HepG2 (cell line): ENCODE results near the gene BTG1. TPM values are rescaled to one million over a fixed set of nuclear protein-coding genes. Genes with fewer than 3 reads are reported as not detected.

Experiments used
- ATAC-seq: fragments of 200-7000 bp; cut with Tn5 transposase; 3 replicates; pipeline ENCODE4 v1.9.1; 2020; ENCODE audit warnings: mild to moderate bottlenecking, moderate library complexity
- BruUV-seq: library from RNA; stranded (reverse); fragments of 400-500 nt; replicated peaks from 2 replicates; lab custom pipeline; 2021; lab: Mats Ljungman, UMichigan
- CTCF ChIA-PET: fragments of 300-600 bp; formaldehyde crosslinking; extraction: SDS; loops from one replicate; lab custom pipeline; 2021; ENCODE audit warnings: low total read pairs, inconsistent platforms, low intra/inter-chr PET ratio; lab: Yijun Ruan, JAX
- POLR2A ChIA-PET: fragments of 350-600 bp; sonication (Branson Sonifier 250); formaldehyde crosslinking; loops from one replicate; lab custom pipeline; 2020; ENCODE audit warnings: antibody characterized with exemption, inconsistent platforms; lab: Yijun Ruan, JAX
- DNase-seq: peaks from one replicate; pipeline ENCODE4 v3.0.0-alpha.2; 2015; ENCODE audit warnings: low spot score
- FAIRE-seq: peaks from 3 replicates; lab custom pipeline; 2011; peaks lifted over from hg19 to GRCh38; lab: Jason Lieb, UNC
- H2AFZ ChIP-seq: one replicate; pipeline ENCODE4 v1.6.1; 2011; ENCODE audit warnings: low read length, inconsistent platforms
- H3K27ac ChIP-seq: fragments of 300-600 bp; 3 replicates; pipeline ENCODE4 v1.8.0; 2011; ENCODE audit warnings: mixed run types, mild to moderate bottlenecking, mixed read lengths, low read length, inconsistent platforms; ENCODE audit not compliant: insufficient read depth; ENCODE audit errors: extremely low read length
- H3K27me3 ChIP-seq, 2 experiments: fragments of 200-600 bp in 1 of 2; 2 replicates in 1 of 2; 3 replicates in 1 of 2; pipeline versions ENCODE4 v1.6.0 to v1.8.0; 2011; ENCODE audit warnings: low read length in 2 of 2, mild to moderate bottlenecking in 2 of 2, moderate library complexity in 2 of 2, inconsistent platforms in 1 of 2; ENCODE audit not compliant: insufficient read depth in 2 of 2, control insufficient read depth in 1 of 2
- H3K36me3 ChIP-seq, 2 experiments: fragments of 200-600 bp in 1 of 2; replicated peaks in 1 of 2; 2 replicates in 1 of 2; 3 replicates in 1 of 2; pipeline versions ENCODE4 v1.5.1 to v1.8.0; 2011; ENCODE audit warnings: low read length in 2 of 2, inconsistent platforms in 1 of 2; ENCODE audit not compliant: insufficient read depth in 2 of 2, control insufficient read depth in 1 of 2
- H3K4me1 ChIP-seq: 2 replicates; pipeline ENCODE4 v1.5.1; 2012; ENCODE audit warnings: low read length, inconsistent platforms; ENCODE audit not compliant: insufficient read depth
- H3K4me2 ChIP-seq: 2 replicates; pipeline ENCODE4 v1.6.0; 2011; ENCODE audit warnings: low read depth, low read length, inconsistent platforms
- H3K4me3 ChIP-seq, 3 experiments: fragments of 200-600 bp in 1 of 3; sonication (generic), shearing (Covaris generic) in 1 of 3; replicated peaks in 1 of 3; 2 replicates each; pipeline ENCODE4 v1.5.1; 2011 to 2016; ENCODE audit warnings: low read length in 3 of 3, inconsistent platforms in 2 of 3, low read depth in 2 of 3, mild to moderate bottlenecking in 2 of 3, control low read depth in 1 of 3, mixed read lengths in 1 of 3; ENCODE audit not compliant: insufficient read depth in 1 of 3
- H3K79me2 ChIP-seq: one replicate; pipeline ENCODE4 v1.6.1; 2011; ENCODE audit warnings: low read length, inconsistent platforms; ENCODE audit not compliant: insufficient read depth
- H3K9ac ChIP-seq: 2 replicates; pipeline ENCODE4 v1.6.0; 2011; ENCODE audit warnings: mild to moderate bottlenecking, low read depth, low read length, inconsistent platforms; ENCODE audit not compliant: insufficient read depth
- H3K9me3 ChIP-seq: 2 replicates; pipeline ENCODE4 v1.5.1; 2012; ENCODE audit warnings: mild to moderate bottlenecking, low read length
- H4K20me1 ChIP-seq: 2 replicates; pipeline ENCODE4 v1.6.0; 2011; ENCODE audit warnings: inconsistent platforms, mild to moderate bottlenecking, low read length, moderate library complexity; ENCODE audit not compliant: insufficient read depth
- HNRNPL ChIP-seq: fragments of 200-400 bp; formaldehyde crosslinking; IDR thresholded peaks from 2 replicates; pipeline ENCODE4 v1.6.1; 2017; ENCODE audit warnings: mild to moderate bottlenecking, low read depth, low read length
- JUNB ChIP-seq: sonication (generic); formaldehyde crosslinking; IDR thresholded peaks from 2 replicates; pipeline ENCODE4 v1.8.0; 2022; ENCODE audit warnings: missing genetic modification reagents, mild to moderate bottlenecking, borderline replicate concordance
- POGZ ChIP-seq: sonication (generic); formaldehyde crosslinking; IDR thresholded peaks from 2 replicates; pipeline ENCODE4 v1.4.0; 2020; ENCODE audit warnings: mild to moderate bottlenecking, missing genetic modification reagents
- SMARCE1 ChIP-seq: fragments of 450-650 bp; IDR thresholded peaks from 2 replicates; pipeline ENCODE4 v1.6.1; 2017; ENCODE audit warnings: borderline replicate concordance
- SRSF4 ChIP-seq: fragments of 200-400 bp; formaldehyde crosslinking; IDR thresholded peaks from one replicate; pipeline ENCODE4 v1.6.1; 2018; ENCODE audit warnings: mild to moderate bottlenecking, low read depth, low read length, moderate library complexity; ENCODE audit not compliant: poor library complexity, severe bottlenecking
- TCF7 ChIP-seq: sonication (generic); IDR thresholded peaks from 2 replicates; pipeline ENCODE4 v1.6.1; 2016; ENCODE audit warnings: antibody characterized with exemption, low read depth
- ZBTB20 ChIP-seq: sonication (generic); formaldehyde crosslinking; IDR thresholded peaks from 2 replicates; pipeline ENCODE4 v1.8.1; 2023; ENCODE audit warnings: missing genetic modification reagents, low read depth, mild to moderate bottlenecking, borderline replicate concordance
- ZZZ3 ChIP-seq: sonication (generic); formaldehyde crosslinking; IDR thresholded peaks from 2 replicates; pipeline ENCODE4 v1.4.0; 2020; ENCODE audit warnings: missing genetic modification reagents, mild to moderate bottlenecking, borderline replicate concordance
- WGBS: methylation state at CpG from one replicate; pipeline ENCODE4 v1.1.6; 2017; ENCODE audit warnings: low lambda C conversion rate; 5-methylcytosine and 5-hydroxymethylcytosine counted together
- in situ Hi-C: cut with HindIII; loops from 2 replicates; pipeline ENCODE4 v1.10.0; 2017; ENCODE audit warnings: low pct_unique_long_range_greater_than_20kb; ENCODE audit not compliant: extremely low pct_ligation_motif_present
- intact Hi-C: fragments of 100-400 bp; cut with micrococcal nuclease; formaldehyde crosslinking; loops from one replicate; pipeline ENCODE4 v1.10.0; 2022; ENCODE audit not compliant: unreplicated experiment
- polyA plus RNA-seq, 8 experiments: library from polyadenylated mRNA; depleted of rRNA in 3 of 8; stranded (reverse) in 7 of 8; unstranded in 1 of 8; fragments of >200 nt; fragmentation: Illumina TruSeq in 4 of 8; extraction: Trizol in 4 of 8; gene quantifications; 2 replicates each; pipeline versions ENCODE4 v1.2.1 to v1.2.3, GENCODE V29; 2011 to 2016; ENCODE audit warnings: low read depth in 4 of 8, missing spikeins in 1 of 8, mixed read lengths in 1 of 8; ENCODE audit not compliant: insufficient read depth in 1 of 8
- total RNA-seq, 5 experiments: library from RNA; depleted of rRNA; stranded (reverse); fragments of >200 nt; fragmentation: Illumina TruSeq; extraction: Trizol; gene quantifications; 2 replicates each; pipeline ENCODE4 v1.2.3, GENCODE V29; 2016; ENCODE audit warnings: low read depth in 1 of 5
- TF ChIP-seq, protein P1 (sequence below): sonication (generic); formaldehyde crosslinking; IDR thresholded peaks from 2 replicates; pipeline ENCODE4 v1.9.0; 2021; ENCODE audit warnings: missing genetic modification reagents, borderline replicate concordance
- TF ChIP-seq, protein P2 (sequence below): sonication (generic); formaldehyde crosslinking; IDR thresholded peaks from 2 replicates; pipeline ENCODE4 v1.9.0; 2022; ENCODE audit warnings: low read depth, missing genetic modification reagents
- TF ChIP-seq, protein P3 (sequence below): sonication (generic); formaldehyde crosslinking; IDR thresholded peaks from 2 replicates; pipeline ENCODE4 v1.4.0; 2020; ENCODE audit warnings: missing genetic modification reagents, low read depth, mild to moderate bottlenecking, borderline replicate concordance

The BTG1 gene
- total and polyA plus RNA-seq, 2 of the 13 experiments (the other 11 are each of a cell fraction or from before 2014, with no cell fraction given), result 7.5 to 16.7 TPM

DNA sequence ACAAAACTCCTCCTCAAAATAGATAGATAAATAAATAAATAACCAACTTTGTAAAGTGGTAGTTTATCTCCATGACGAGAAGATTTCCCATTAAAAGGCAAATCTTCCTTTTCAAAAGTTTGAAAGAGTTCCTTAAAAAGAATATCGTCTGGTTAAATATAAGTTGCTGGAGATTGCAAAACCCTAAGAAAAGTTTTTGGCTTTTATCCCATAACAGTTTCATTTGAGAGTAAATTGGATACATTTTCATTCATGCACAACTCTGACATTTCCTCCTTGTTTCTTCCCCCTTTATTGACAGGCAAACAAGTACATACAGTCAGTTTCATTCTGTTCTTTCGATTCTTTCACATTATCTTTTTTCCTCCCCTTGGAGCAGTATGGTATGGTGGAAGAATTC is 45.4 kb upstream of the BTG1 start:
- ChIA-PET POLR2A (no interaction called here), CTCF (no interaction called here)
- no peaks in the 10 kb centered on the region for H3K36me3 ChIP-seq
- H3K79me2 ChIP-seq, result no peaks in the 10 kb centered on the region
- H3K4me3 ChIP-seq, result no peak overlapping the region
- no peaks in the 10 kb centered on the region for H3K9me3 ChIP-seq
- intact Hi-C loops (no loop called here), in situ Hi-C loops (no loop called here)
- DNase-seq (no peak), ATAC-seq (no peak), FAIRE-seq (no peak)
- WGBS, result 66% methylated on average over 3 of the region's 3 CpGs
- no peaks in the 10 kb centered on the region for H3K27me3 ChIP-seq
- H4K20me1 ChIP-seq, result no peaks in the 10 kb centered on the region
- H3K4me2 ChIP-seq, result no peak overlapping the region
- TF ChIP-seq SRSF4 (no peak), ZBTB20 (no peak), JUNB (CRISPR knock-in tag) (no peak), SMARCE1 (no peak), HNRNPL (no peak), TCF7 (no peak), ZZZ3 (no peak), POGZ (CRISPR knock-in tag) (no peak)
- TF ChIP-seq, protein P1, sequence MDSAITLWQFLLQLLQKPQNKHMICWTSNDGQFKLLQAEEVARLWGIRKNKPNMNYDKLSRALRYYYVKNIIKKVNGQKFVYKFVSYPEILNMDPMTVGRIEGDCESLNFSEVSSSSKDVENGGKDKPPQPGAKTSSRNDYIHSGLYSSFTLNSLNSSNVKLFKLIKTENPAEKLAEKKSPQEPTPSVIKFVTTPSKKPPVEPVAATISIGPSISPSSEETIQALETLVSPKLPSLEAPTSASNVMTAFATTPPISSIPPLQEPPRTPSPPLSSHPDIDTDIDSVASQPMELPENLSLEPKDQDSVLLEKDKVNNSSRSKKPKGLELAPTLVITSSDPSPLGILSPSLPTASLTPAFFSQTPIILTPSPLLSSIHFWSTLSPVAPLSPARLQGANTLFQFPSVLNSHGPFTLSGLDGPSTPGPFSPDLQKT (CRISPR knock-in tag), result no peak
- TF ChIP-seq, protein P2, sequence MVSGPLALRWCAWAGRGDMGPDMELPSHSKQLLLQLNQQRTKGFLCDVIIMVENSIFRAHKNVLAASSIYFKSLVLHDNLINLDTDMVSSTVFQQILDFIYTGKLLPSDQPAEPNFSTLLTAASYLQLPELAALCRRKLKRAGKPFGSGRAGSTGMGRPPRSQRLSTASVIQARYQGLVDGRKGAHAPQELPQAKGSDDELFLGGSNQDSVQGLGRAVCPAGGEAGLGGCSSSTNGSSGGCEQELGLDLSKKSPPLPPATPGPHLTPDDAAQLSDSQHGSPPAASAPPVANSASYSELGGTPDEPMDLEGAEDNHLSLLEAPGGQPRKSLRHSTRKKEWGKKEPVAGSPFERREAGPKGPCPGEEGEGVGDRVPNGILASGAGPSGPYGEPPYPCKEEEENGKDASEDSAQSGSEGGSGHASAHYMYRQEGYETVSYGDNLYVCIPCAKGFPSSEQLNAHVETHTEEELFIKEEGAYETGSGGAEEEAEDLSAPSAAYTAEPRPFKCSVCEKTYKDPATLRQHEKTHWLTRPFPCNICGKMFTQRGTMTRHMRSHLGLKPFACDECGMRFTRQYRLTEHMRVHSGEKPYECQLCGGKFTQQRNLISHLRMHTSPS, result no peak
- TF ChIP-seq, protein P3, sequence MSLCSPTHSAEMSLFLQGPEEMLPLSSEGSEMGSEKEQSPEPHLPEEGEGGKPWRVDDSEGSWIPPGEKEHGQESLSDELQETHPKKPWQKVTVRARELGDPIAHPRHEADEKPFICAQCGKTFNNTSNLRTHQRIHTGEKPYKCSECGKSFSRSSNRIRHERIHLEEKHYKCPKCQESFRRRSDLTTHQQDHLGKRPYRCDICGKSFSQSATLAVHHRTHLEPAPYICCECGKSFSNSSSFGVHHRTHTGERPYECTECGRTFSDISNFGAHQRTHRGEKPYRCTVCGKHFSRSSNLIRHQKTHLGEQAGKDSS (CRISPR knock-in tag), result no peak
- no peaks in the 10 kb centered on the region for H3K4me1 ChIP-seq
- H2AFZ ChIP-seq, result no peak overlapping the region
- H3K27ac ChIP-seq, result no peak overlapping the region
- H3K9ac ChIP-seq, result no peak overlapping the region
- BruUV-seq, result no TSS peak
